GM23248 (cell line): ENCODE results near the gene NAALADL2. TPM values are rescaled to one million over a fixed set of nuclear protein-coding genes. Genes with fewer than 3 reads are reported as not detected.

Source experiments
- DNase-seq: peaks from one replicate; pipeline ENCODE4 v3.0.0-alpha.2; 2015
- H2AFZ ChIP-seq: fragments of 200-600 bp; sonication (generic); 2 replicates; pipeline ENCODE4 v1.6.1; 2016; ENCODE audit warnings: antibody characterized with exemption
- H3F3A ChIP-seq: fragments of 200-600 bp; sonication (generic); 2 replicates; pipeline ENCODE4 v1.6.1; 2016; ENCODE audit warnings: mild to moderate bottlenecking, antibody characterized with exemption, mixed run types; ENCODE audit not compliant: insufficient read depth
- H3K27ac ChIP-seq: fragments of 200-600 bp; sonication (generic); 2 replicates; pipeline ENCODE4 v1.5.1; 2016; ENCODE audit warnings: mild to moderate bottlenecking
- H3K27me3 ChIP-seq: fragments of 200-600 bp; sonication (generic); replicated peaks from 2 replicates; pipeline ENCODE4 v1.6.1; 2016; ENCODE audit warnings: mild to moderate bottlenecking; ENCODE audit not compliant: insufficient read depth
- H3K36me3 ChIP-seq: fragments of 200-600 bp; sonication (generic); 2 replicates; pipeline ENCODE4 v1.6.1; 2016; ENCODE audit warnings: low read depth, mild to moderate bottlenecking
- H3K4me1 ChIP-seq: fragments of 200-600 bp; sonication (generic); 2 replicates; pipeline ENCODE4 v1.6.1; 2016; ENCODE audit warnings: mild to moderate bottlenecking; ENCODE audit not compliant: insufficient read depth
- H3K4me2 ChIP-seq: fragments of 200-600 bp; sonication (generic); one replicate; pipeline ENCODE4 v1.6.1; 2016; ENCODE audit warnings: mild to moderate bottlenecking; ENCODE audit not compliant: unreplicated experiment
- H3K4me3 ChIP-seq: fragments of 200-600 bp; sonication (generic); 2 replicates; pipeline ENCODE4 v1.5.1; 2016; ENCODE audit warnings: mild to moderate bottlenecking
- H3K79me2 ChIP-seq: fragments of 200-600 bp; sonication (generic); 2 replicates; pipeline ENCODE4 v1.6.1; 2016; ENCODE audit warnings: mild to moderate bottlenecking; ENCODE audit not compliant: insufficient read depth
- H3K9ac ChIP-seq: fragments of 200-600 bp; sonication (generic); 2 replicates; pipeline ENCODE4 v1.6.1; 2016; ENCODE audit warnings: mild to moderate bottlenecking
- H3K9me2 ChIP-seq: fragments of 200-600 bp; sonication (generic); 2 replicates; pipeline ENCODE4 v1.6.1; 2016; ENCODE audit warnings: mixed run types, mild to moderate bottlenecking, moderate library complexity; ENCODE audit not compliant: insufficient read depth
- H3K9me3 ChIP-seq: fragments of 200-600 bp; sonication (generic); one replicate; pipeline ENCODE4 v1.6.1; 2017; ENCODE audit warnings: low read depth
- H4K20me1 ChIP-seq: fragments of 200-600 bp; sonication (generic); 2 replicates; pipeline ENCODE4 v1.6.0; 2016; ENCODE audit not compliant: insufficient read depth
- EZH2 ChIP-seq: fragments of 200-600 bp; sonication (generic); IDR thresholded peaks from 2 replicates; pipeline ENCODE4 v1.6.1; 2018; ENCODE audit warnings: antibody characterized with exemption, mild to moderate bottlenecking; ENCODE audit not compliant: insufficient read depth, poor library complexity, severe bottlenecking
- EZH2phosphoT487 ChIP-seq: fragments of 200-600 bp; sonication (generic); IDR thresholded peaks from 2 replicates; pipeline ENCODE4 v1.6.1; 2018; ENCODE audit warnings: antibody characterized with exemption, moderate library complexity, mild to moderate bottlenecking, low read depth; ENCODE audit not compliant: insufficient read depth
- WGBS, 2 experiments: methylation state at CpG; one replicate each; pipeline ENCODE4 v1.1.6; 2015 to 2017; ENCODE audit warnings: low lambda C conversion rate in 2 of 2, low coverage in 1 of 2; ENCODE audit errors: missing lambda C conversion rate in 2 of 2; 5-methylcytosine and 5-hydroxymethylcytosine counted together
- in situ Hi-C: fragments of 300-500 bp; cut with MboI; formaldehyde crosslinking; loops from 2 replicates; pipeline ENCODE4 v1.15.0; 2020
- polyA plus RNA-seq: library from polyadenylated mRNA; unstranded; fragments of >200 nt; fragmentation: Nextera tagmentation; extraction: Ambion mirVana; gene quantifications from 2 replicates; pipeline ENCODE4 v1.2.1, GENCODE V29; 2016
- total RNA-seq: library from RNA; depleted of rRNA; stranded (reverse); fragments of >200 nt; shearing (Covaris generic); gene quantifications from 2 replicates; pipeline ENCODE4 v1.2.3, GENCODE V29; 2014; rRNA removed

Gene NAALADL2
- total RNA-seq (16.6 and 81.0 TPM in 2 replicates), polyA plus RNA-seq (20.5 and 20.9 TPM in 2 replicates)

GRCh38 chr3:174859114-174859735, at the start of gene NAALADL2:
NAALADL2 (plus strand) TSS chr3:174859334.
- no peak for DNase-seq
- Histone ChIP-seq H4K20me1 (no peaks in the 10 kb centered on the region), H3F3A (no peaks in the 10 kb centered on the region), H2AFZ (no peak within 1 kb of the TSS), H3K27me3 (no peaks in the 10 kb centered on the region), H3K9ac (no peak within 1 kb of the TSS), H3K9me2 (no peaks in the 10 kb centered on the region), H3K36me3 (no peaks in the 10 kb centered on the region), H3K27ac (no peak within 1 kb of the TSS), H3K4me1 (0 out of 2 replicates have a peak, but pooled peaks cover 6% of the 10 kb centered on the region), H3K4me2 (no peak within 1 kb of the TSS), H3K79me2 (no peaks in the 10 kb centered on the region), H3K9me3 (no peaks in the 10 kb centered on the region), H3K4me3 (no peak within 1 kb of the TSS)
- in situ Hi-C loops = no loop called here
- TF ChIP-seq EZH2phosphoT487 = no peak
- TF ChIP-seq EZH2 = no peak
- WGBS, 2 experiments = 93 to 94% methylated on average over 5 of the region's 5 CpGs

DNA sequence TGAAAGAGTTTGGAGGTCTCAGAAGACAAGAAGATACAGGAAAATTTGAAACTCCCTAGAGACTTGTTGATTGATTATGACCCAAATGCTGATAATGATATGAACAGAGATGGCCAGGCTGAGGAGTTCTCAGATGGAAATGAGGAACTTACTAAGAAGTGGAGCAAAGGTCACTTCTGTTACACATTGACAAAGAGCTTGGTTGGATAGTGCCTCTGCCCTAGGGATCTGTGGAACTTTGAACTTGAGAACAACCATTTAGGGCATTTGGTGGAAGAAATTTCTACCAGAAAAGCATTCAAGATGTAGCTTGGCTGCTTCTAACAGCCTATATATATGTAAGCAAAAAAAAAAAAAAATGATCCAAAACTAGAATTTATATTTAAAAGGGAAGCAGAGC, 48.9 kb upstream of the NAALADL2 start:
- Histone ChIP-seq H3K36me3 (no peaks in the 10 kb centered on the region), H3K9ac (no peak overlapping the region), H3F3A (no peaks in the 10 kb centered on the region), H3K4me2 (no peak overlapping the region), H3K4me3 (no peak overlapping the region), H3K27ac (no peak overlapping the region), H3K4me1 (no peaks in the 10 kb centered on the region), H2AFZ (no peak overlapping the region), H3K9me2 (no peaks in the 10 kb centered on the region), H4K20me1 (no peaks in the 10 kb centered on the region), H3K27me3 (no peaks in the 10 kb centered on the region), H3K9me3 (no peaks in the 10 kb centered on the region), H3K79me2 (no peaks in the 10 kb centered on the region)
- in situ Hi-C loops = no loop called here
- TF ChIP-seq EZH2 = no peak
- no peak for TF ChIP-seq EZH2phosphoT487
- DNase-seq = no peak

- 90 to 91% methylated on average over 4 of the region's 4 CpGs for WGBS, 2 experiments
These were observed 46.8 kb upstream of the NAALADL2 start for GRCh38 chr3:174812172-174812862.

DNA sequence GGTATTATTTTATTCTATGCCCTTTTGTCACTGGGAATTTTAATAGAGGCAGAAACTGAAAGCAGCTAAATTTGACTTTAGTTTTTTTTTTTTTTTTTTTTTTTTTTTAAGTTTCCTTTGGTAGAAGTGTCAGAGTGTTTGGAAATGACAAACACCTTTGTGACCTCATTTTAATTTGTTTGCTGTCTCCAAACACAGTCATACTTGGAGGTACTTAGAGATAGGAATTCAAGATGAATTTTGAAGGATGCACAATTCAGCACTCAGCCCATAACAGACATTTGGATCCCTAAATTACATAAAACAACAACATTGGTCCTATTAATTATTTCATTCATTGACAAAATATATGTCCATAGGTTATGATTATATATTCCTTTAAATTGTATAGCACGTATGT, 43.4 kb upstream of the NAALADL2 start:
- TF ChIP-seq EZH2 (no peak), EZH2phosphoT487 (no peak)
- Histone ChIP-seq H3K36me3 (no peaks in the 10 kb centered on the region), H2AFZ (no peak overlapping the region), H3K9ac (no peak overlapping the region), H3K9me3 (no peaks in the 10 kb centered on the region), H3F3A (no peaks in the 10 kb centered on the region), H3K27ac (no peak overlapping the region), H3K27me3 (no peaks in the 10 kb centered on the region), H3K4me3 (no peak overlapping the region), H3K9me2 (peaks cover 3% of the 10 kb centered on the region; the same call in 1 of the 2 replicates), H3K79me2 (no peaks in the 10 kb centered on the region), H4K20me1 (no peaks in the 10 kb centered on the region), H3K4me1 (no peaks in the 10 kb centered on the region), H3K4me2 (no peak overlapping the region)
- WGBS, 2 experiments = 95 to 100% methylated on average over 1 of the region's 1 CpG
- no peak for DNase-seq
- in situ Hi-C loops = no loop called here

More at GRCh38 chr3:174812172-174812862, 46.8 kb upstream of the NAALADL2 start:
- H3K36me3 ChIP-seq = no peaks in the 10 kb centered on the region
- H3K9me2 ChIP-seq = peaks cover 3% of the 10 kb centered on the region; the same call in 1 of the 2 replicates
- no peak overlapping the region for H3K9ac ChIP-seq
- H3K27me3 ChIP-seq = no peaks in the 10 kb centered on the region
- no peak overlapping the region for H3K4me2 ChIP-seq
- no peak overlapping the region for H2AFZ ChIP-seq
- no peaks in the 10 kb centered on the region for H4K20me1 ChIP-seq
- H3K79me2 ChIP-seq = no peaks in the 10 kb centered on the region
- no peaks in the 10 kb centered on the region for H3K4me1 ChIP-seq
- no peaks in the 10 kb centered on the region for H3K9me3 ChIP-seq
- H3K27ac ChIP-seq = no peak overlapping the region
- no peaks in the 10 kb centered on the region for H3F3A ChIP-seq
- DNase-seq = no peak
- no peak overlapping the region for H3K4me3 ChIP-seq
- no peak for TF ChIP-seq EZH2phosphoT487
- no peak for TF ChIP-seq EZH2
- in situ Hi-C loops = no loop called here

- no peak for DNase-seq
- Histone ChIP-seq H3K4me1 (peaks cover 3% of the 10 kb centered on the region; the same call in 1 of the 2 replicates), H3K27me3 (no peaks in the 10 kb centered on the region), H3K4me3 (no peak overlapping the region), H3F3A (no peaks in the 10 kb centered on the region), H3K4me2 (no peak overlapping the region), H3K9me3 (no peaks in the 10 kb centered on the region), H3K27ac (no peak overlapping the region), H3K36me3 (no peaks in the 10 kb centered on the region), H2AFZ (no peak overlapping the region), H4K20me1 (no peaks in the 10 kb centered on the region), H3K9me2 (peaks cover 3% of the 10 kb centered on the region; the same call in 1 of the 2 replicates), H3K79me2 (no peaks in the 10 kb centered on the region), H3K9ac (no peak overlapping the region)
- TF ChIP-seq EZH2 (no peak), EZH2phosphoT487 (no peak)
- WGBS, 2 experiments = 70 to 75% methylated on average over 1 of the region's 1 CpG
- in situ Hi-C loops = no loop called here
These were observed 38.2 kb upstream of the NAALADL2 start for GRCh38 chr3:174820885-174821284.
